ENCODE measurements around the gene THAP4.

Gene THAP4

DNA sequence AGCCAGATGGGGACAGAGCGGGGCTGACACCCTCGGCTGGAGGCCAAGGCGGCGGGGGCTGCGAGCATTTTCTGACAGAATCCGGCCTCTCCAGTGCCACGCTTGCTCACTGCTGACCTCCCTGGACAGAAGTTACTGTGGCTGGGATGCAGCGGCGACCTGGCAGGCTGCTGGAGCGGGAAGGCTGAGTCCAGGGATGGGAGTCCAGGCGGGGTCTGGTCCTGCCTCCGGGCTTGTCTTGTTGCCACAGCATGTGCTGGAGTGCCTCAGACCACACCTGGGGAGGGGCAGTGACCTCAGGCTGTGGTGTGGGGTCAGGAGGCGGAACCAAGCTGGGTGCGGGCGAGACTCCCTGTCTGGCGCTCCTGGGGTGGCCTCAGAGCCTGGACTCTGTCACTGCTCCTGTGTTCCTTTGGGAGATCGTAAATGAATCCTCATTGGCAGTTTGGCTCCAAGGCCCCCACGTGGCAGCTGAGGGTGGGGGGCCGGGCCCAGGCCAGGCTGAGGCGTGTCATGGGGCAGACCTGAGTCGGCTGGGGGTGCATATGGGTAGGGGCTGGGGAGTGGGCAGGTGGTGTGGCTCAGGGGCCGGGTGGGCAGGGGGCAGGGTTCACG, 72.9 kb downstream of the THAP4 start:
- no peak for TF ChIP-seq CTCF (IDR thresholded peaks at IDR 0.05; ENCODE audit: extremely low read depth, insufficient read depth, missing control alignments)
- DNase-seq (ENCODE audit: low spot score): no peak
- in situ Hi-C loops (cut with MboI; ENCODE audit: low pct_unique_long_range_greater_than_20kb, low sequenced_read_pairs, unreplicated experiment): no loop called here

GRCh38 chr2:241563571-241563980, 73.4 kb downstream of the THAP4 start:
- DNase-seq (ENCODE audit: low spot score): no peak
- TF ChIP-seq CTCF (IDR thresholded peaks at IDR 0.05; ENCODE audit: extremely low read depth, insufficient read depth, missing control alignments): no peak
- in situ Hi-C loops (cut with MboI; ENCODE audit: low pct_unique_long_range_greater_than_20kb, low sequenced_read_pairs, unreplicated experiment): no loop called here

DNA sequence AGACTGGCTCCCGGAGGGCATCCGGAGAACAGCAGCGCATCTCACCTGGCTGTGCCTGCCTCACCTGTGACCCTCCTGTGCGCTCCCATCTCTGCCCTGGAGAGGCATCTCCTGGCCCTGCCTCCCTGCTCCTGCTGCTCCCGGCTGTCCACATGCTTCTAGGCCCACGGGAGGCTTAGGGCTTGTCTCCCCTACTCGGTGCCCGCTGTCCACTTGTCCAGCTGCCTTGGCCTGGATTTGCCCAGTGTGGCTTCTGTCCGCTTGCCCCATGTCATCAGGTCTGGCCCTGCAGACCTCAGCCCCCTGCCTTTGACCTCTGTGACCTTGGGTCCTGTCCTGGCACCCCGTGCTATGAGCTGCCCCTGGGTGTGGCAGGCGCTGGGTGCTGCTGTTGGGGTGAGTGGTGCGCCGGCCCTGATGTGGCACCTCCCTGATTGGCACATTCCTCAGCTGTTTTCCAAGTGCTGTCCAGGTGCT, 73.9 kb downstream of the THAP4 start:
- no peak for TF ChIP-seq CTCF (IDR thresholded peaks at IDR 0.05; ENCODE audit: extremely low read depth, insufficient read depth, missing control alignments)
- in situ Hi-C loops (cut with MboI; ENCODE audit: low pct_unique_long_range_greater_than_20kb, low sequenced_read_pairs, unreplicated experiment): no loop called here
- no peak for DNase-seq (ENCODE audit: low spot score)

DNA sequence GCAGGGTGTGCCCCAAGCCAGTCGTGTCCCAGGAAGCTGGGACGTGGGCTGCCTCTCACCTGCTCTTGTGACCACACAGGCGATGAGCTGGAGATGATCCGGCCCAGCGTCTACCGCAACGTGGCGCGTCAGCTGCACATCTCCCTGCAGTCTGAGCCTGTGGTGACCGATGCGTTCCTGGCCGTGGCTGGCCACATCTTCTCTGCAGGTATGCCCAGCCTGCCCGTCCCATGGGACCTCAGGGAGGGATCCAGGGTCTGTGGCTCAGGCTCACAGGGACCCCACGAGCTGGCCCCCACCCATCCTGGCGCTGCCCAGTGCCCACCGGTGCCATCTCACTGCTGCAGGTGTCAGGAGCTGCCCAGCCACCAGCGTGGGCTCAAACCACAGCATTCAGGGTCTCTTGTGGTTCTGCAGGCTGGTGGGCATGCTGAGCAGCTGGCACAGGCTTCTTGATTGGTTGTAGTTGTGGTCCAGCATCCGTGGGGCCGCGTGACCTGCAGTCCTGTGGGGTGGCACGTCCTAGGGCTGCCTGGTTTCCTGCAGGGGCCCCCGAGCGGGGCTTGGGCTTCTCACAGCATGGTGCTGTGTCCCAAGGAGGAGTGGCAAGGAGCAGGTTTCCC, 74.6 kb downstream of the THAP4 start:
- in situ Hi-C loops (cut with MboI; ENCODE audit: low pct_unique_long_range_greater_than_20kb, low sequenced_read_pairs, unreplicated experiment): no loop called here
- no peak for TF ChIP-seq CTCF (IDR thresholded peaks at IDR 0.05; ENCODE audit: extremely low read depth, insufficient read depth, missing control alignments)

GRCh38 chr2:241561832-241562231, 75.1 kb downstream of the THAP4 start:
- in situ Hi-C loops (cut with MboI; ENCODE audit: low pct_unique_long_range_greater_than_20kb, low sequenced_read_pairs, unreplicated experiment): no loop called here
- DNase-seq (ENCODE audit: low spot score): no peak
- TF ChIP-seq CTCF (IDR thresholded peaks at IDR 0.05; ENCODE audit: extremely low read depth, insufficient read depth, missing control alignments): no peak

More for the DNA sequence above, 74.6 kb downstream of the THAP4 start:
- no peak for DNase-seq (ENCODE audit: low spot score)

DNA sequence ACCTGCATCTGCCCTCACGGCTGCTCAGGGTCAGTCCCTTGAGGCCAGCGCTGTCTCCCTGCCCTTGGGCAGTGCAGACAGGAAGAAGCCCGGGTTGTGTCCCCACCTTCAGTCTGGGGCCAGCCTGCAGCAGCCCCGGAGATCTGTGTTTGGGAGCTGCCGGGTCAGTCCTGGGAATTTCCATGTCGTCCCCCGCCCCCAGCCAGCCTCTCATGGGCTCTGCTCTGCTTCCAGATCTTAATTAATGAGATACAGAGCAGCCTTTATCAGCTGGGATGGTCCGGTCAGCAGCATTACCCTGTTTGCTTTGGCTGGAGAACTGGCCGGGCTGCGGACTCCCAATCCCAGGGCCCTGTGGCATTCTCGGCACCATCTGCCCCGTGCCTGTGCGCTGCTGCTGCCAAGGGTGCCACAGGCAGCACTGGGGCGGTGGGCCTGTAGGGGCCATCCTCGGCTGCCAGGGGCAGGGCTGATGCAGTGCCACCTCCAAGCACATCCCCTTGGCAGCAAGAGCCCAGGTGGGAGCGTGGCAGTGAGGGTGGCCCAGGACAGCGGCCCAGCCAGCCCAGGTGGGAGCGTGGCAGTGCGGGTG, 76.0 kb downstream of the THAP4 start:
- DNase-seq (ENCODE audit: low spot score): no peak
- TF ChIP-seq CTCF (IDR thresholded peaks at IDR 0.05; ENCODE audit: extremely low read depth, insufficient read depth, missing control alignments): no peak
- in situ Hi-C loops (cut with MboI; ENCODE audit: low pct_unique_long_range_greater_than_20kb, low sequenced_read_pairs, unreplicated experiment): no loop called here
